ENCODE measurements around the gene PALD1.

PALD1 gene

GRCh38 chr10:70500812-70501301 lies 22.3 kb downstream of the PALD1 start:
- no peak overlapping the region for H3K4me3 ChIP-seq
- no peak for TF ChIP-seq CTCF (IDR thresholded peaks at IDR 0.05)
- peak overlapping the region in 1 of 2 donors; percentile 68 for H3K27ac ChIP-seq
- no peak for DNase-seq (ENCODE audit: low spot score)

- Histone ChIP-seq H3K27ac (no peak overlapping the region), H3K4me3 (no peak overlapping the region)
- no peak for TF ChIP-seq CTCF (IDR thresholded peaks at IDR 0.05)
- DNase-seq (ENCODE audit: low spot score): no peak
Observed at GRCh38 chr10:70502406-70502805, 23.8 kb downstream of the PALD1 start.

GRCh38 chr10:70503776-70504175 lies 25.2 kb downstream of the PALD1 start:
- no peak for DNase-seq (ENCODE audit: low spot score)
- TF ChIP-seq CTCF (IDR thresholded peaks at IDR 0.05): no peak
- Histone ChIP-seq H3K4me3 (no peak overlapping the region), H3K27ac (no peak overlapping the region)

GRCh38 chr10:70504521-70505358 lies 26.2 kb downstream of the PALD1 start:
- no peak overlapping the region for H3K4me3 ChIP-seq
- no peak for TF ChIP-seq CTCF (IDR thresholded peaks at IDR 0.05)
- H3K27ac ChIP-seq: no peak overlapping the region
- no peak for DNase-seq (ENCODE audit: low spot score)

- no peak for DNase-seq (ENCODE audit: low spot score)
- Histone ChIP-seq H3K27ac (no peak overlapping the region), H3K4me3 (no peak overlapping the region)
- no peak for TF ChIP-seq CTCF (IDR thresholded peaks at IDR 0.05)
Observed at GRCh38 chr10:70505908-70506307, 27.3 kb downstream of the PALD1 start.

GRCh38 chr10:70507966-70508365 lies 29.4 kb downstream of the PALD1 start:
- peak overlapping the region in 1 of 2 donors; percentile 71 for H3K27ac ChIP-seq

More at GRCh38 chr10:70507966-70508365, 29.4 kb downstream of the PALD1 start:
- no peak for DNase-seq (ENCODE audit: low spot score)
- no peak for TF ChIP-seq CTCF (IDR thresholded peaks at IDR 0.05)
- no peak overlapping the region for H3K4me3 ChIP-seq

Data from coronary artery (tissue), 2 donors.